AG20443 (cell line): Measurements from ENCODE around the gene RFT1.

Experiments used
- DNase-seq: peaks from one replicate; pipeline ENCODE4 v3.0.0; 2012; ENCODE audit warnings: low spot score, mixed read lengths

RFT1 gene, protein sequence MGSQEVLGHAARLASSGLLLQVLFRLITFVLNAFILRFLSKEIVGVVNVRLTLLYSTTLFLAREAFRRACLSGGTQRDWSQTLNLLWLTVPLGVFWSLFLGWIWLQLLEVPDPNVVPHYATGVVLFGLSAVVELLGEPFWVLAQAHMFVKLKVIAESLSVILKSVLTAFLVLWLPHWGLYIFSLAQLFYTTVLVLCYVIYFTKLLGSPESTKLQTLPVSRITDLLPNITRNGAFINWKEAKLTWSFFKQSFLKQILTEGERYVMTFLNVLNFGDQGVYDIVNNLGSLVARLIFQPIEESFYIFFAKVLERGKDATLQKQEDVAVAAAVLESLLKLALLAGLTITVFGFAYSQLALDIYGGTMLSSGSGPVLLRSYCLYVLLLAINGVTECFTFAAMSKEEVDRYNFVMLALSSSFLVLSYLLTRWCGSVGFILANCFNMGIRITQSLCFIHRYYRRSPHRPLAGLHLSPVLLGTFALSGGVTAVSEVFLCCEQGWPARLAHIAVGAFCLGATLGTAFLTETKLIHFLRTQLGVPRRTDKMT

DNA sequence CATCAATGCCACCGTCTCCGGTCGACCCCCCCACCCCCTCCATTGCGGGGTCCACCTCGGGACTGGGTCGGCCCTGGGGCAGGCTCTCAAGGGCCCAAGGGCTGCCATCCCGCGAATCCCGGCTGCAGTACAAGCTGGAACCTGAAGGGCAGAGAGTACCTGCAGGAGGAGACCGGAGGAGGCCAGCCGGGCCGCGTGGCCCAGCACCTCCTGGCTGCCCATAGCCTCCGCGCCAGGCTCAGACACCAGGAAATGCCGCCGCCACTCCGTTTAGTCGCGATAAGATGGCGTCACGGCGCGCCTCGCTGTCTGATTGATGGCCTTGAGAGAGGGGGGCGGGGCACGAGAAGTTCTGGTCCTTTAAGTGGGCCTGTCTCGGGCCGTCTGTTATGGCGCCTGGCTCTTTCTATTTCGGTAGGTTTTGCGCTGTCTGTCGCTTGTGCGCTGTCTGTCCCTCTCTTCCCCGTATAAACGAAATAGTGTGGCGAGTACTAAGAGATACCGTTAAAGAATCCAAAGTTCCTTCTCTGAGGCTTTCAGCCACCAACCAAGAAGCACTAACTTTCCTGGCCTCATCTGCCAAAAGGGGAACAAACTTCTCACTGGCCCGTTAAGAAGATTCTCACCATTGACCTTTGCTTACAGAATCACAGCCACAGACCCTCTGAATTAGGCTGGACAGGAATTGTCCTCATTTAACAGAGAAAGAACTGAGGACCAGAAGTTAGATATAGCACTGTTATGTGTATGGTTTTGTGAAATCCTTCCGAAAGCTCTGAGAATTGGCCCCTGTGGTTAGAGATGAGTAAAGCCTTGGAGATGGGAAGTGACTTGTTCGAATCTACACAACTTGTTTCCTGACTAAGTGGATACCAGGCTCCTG, at the start of gene RFT1:
RFT1 (minus strand) TSS at position 257 of the 883 bp plus-strand sequence; CDS start at position 222, 35 bp downstream.
- DNase-seq = peak; percentile 96

- no peak for DNase-seq
These were observed 49.3 kb upstream of the RFT1 start for GRCh38 chr3:53179580-53179979.

DNA sequence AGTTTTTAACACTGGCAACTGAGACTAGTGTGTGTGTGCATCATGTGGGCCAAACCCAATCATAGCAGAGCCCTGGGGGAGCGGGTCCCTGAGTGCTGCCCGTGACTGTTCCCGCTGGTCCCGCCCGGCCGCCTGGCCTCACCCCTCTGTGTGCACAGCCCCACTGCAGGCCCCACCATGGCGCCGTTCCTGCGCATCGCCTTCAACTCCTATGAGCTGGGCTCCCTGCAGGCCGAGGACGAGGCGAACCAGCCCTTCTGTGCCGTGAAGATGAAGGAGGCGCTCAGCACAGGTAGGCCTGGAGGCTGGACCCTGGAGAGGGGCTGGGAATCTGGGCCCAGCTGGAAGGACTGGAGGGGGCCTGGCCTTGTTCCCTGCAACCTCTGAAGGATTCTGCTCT, 48.0 kb upstream of the RFT1 start:
- no peak for DNase-seq

GRCh38 chr3:53175613-53176540, 45.6 kb upstream of the RFT1 start:
- peak; percentile 51 for DNase-seq

DNA sequence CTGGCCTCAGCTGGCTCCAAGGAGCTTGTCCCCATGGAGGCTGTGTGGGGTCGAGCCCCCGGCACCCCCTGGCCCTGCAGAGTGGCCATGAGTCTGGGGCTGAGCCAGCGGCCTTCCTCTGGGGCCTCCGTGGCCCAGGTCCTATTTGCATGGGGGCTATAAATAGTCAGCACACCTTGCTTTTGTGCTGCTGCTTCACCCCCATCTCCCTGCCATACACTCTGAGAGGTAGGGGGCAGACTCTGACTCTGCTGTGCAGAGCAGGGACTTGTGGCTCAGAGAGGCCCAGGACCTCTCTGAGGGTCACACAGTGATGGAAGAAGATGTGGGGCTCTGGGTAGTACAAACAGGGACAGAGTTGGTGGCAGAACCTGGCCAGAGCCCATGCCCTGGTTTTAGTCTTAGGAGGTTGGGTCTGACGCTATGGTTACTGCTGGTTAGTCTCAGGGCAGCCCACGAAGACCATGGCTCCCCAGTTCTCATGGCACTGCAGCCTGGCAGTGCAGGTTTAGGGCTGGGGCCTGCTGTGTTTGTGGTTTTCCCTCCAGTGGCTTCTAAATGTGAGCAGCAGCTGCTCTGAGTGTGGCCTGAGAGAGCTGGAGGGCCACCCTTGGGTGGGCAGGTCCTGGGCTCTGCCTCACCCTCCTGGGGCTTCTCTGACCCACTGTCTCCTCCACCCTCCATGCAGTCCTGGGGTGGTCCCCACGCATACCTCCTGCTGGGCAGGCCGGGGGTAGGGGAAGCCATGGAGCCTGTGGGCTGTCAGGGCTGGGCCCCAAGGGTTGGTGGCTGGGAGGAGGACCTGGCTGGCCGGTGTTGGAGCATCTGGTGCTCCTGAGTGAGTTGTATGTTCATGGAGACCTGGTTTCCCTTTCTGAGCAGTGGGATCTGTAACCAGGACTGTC, 44.4 kb upstream of the RFT1 start:
- DNase-seq = no peak

GRCh38 chr3:53173107-53173506, 42.9 kb upstream of the RFT1 start:
- no peak for DNase-seq

- DNase-seq = no peak
These were observed 41.7 kb upstream of the RFT1 start for GRCh38 chr3:53171827-53172505.

- no peak for DNase-seq
These were observed 40.8 kb upstream of the RFT1 start for GRCh38 chr3:53171064-53171418.

DNA sequence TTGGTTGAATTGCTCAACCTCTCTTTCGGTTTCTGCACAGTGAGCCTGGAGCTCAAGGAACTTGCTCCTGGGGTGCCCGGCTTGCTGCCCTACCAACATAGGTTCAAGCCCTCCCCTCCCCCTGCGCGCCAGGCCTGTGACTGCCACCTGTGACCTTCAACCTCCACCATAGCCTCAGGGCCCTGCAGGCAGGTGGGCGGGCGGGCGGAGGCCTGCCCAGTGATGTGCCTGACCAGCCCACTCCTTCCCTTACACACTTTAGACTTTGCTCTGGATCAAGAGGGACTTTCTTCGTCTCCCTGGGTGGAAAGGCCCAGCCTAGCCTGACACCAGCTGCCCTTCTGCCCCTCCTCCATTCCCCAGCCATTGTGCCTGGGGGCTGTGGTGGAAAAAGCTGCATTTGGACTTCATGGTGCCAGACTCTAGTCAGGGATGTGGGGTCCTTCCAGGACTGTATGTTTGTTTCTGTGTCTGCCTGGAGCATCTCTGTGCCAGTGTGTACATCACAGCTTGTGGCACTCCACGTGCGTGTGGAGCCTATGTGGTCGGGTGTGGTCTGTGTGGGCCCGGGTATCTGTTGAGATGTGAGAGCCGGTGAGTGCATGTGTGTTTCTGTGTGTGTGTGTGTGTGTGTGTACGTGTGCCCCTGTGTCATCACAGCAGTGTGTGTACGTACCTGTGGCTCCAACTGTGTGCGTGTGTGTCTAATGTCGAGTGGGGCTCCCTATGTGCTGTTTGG, 40.3 kb upstream of the RFT1 start:
- DNase-seq = no peak

DNA sequence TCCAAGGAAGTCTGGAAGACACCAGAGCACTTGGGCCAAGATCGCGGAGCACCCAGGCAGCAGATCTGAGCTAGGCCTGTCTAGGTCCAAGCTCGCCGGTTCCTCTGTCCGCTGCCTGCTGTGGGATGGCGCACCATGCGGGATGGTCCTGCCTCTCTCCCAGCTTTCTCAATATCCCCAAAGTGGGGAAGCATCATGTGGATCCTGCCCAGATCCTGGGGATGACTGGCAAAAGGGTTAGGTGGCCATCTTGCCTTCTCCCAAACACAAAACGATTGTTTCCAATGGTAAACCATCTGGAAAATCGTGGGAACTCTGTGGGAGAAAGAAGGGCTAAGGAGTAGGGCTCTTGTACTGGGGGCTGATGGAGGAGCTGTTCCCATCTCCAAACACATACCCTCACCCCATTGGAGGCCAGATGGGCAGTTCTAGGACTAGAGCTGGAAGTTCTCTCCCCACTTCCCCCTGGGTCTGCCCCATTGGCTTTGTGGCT, 39.6 kb upstream of the RFT1 start:
- no peak for DNase-seq

DNA sequence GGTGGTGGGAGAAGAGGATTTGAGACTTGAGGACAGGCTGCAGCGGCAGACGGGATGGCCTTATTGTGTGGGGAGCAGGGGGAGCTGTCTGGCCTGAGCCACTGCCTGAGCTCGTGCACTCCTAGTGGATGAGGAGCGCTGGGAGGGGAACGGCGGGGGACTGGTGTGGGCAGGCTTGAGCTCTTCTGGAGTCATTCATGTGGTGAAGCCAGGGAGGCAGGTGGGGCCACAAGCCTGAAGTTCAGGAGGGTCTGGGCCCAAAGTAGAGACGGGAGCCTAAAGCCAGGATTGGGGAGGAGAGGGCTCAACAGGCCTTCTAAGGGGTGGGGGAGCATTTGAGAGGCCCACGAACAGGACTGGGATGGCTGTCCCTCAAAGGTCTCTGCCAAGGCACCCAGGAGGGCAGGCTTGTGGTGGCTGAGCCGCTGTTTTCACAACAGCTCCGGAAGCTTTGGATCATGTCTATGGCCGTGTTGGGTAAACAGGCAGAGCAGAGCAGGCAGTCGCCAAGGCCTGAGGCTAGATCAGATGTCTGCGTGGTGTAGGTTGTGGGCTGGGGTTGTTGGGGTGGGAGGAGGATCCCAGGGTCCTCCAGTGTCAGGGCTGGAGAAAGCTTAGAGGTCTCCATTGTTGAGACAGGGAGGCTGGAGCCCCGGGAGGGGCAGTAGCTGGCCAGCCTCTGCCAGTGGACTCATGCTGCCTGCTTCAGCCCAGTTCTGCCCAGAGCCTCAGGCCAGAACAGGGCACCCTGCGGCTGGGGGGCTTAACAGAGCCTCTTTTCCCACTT, 39.0 kb upstream of the RFT1 start:
- no peak for DNase-seq

DNA sequence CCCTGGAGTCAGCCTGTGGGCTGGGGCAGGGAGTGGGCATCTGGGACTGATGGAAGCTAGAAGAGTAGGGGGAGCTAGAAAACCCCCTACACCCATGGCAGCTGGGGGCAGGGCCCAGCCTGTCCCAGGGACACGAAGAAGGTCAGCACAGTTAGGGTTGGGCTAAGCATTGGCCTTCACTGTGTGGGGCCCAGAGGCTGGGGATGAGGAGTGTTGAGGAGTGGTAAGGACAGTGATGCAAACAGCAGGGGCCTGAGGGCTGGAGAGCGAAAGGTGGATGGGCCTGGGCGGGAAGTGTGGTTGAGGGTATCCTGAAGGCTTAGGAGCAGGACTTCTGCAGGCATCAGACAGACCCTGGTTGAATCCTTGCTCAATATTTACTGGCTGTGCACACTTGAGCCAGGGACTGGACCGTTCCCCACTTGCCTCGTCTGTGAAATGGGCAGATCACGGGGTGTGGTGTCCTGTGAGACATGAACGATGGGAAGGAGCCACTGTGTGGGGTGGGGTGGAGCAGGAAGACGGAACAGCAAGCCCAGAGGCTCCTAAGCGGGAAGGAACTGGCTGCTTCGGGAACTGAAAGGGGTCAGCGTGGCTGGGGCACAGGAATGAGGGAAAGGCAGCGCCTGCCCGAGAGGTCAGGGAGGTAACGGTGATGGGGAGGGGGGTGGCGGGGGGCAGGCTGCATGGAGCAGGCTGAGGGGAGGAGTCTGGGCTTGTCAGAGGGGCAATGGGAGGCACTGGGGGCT, 38.1 kb upstream of the RFT1 start:
- no peak for DNase-seq

DNA sequence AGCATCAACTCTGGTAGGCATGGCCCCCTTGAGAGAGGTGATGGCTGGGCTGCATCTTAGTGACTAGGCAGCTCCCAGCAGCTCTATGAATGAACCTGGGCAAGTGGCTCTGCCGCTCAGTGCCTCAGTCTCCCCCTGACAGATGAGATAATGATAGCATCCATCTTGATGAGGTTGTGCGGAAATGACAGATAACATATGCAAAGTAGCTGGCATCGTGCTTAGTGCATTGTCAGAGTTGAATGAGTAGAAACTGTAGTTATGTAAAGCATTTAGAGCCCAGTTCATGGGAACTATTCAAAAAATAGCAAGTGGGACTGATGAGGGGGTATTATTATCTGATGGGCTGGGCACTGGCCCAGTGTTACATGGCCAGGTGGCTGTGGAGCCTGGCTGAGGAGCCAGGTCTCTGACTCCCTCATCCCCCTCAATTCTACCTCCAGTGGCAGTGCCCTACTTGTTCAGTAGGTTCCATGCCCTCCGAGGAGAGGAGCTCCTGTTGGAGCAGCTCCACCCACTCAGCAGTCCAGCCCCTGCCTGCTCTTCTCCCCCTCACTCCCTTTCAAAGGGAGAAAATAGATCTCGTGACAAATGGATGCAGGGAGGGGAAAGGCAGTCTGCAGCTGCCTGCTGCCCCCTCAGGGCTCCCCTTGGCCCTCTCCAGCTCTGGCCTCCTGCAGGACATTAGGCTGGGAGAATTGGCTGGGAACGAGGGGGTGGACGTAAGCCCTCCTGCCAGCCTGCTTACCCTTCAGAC, 37.4 kb upstream of the RFT1 start:
- DNase-seq = no peak

DNA sequence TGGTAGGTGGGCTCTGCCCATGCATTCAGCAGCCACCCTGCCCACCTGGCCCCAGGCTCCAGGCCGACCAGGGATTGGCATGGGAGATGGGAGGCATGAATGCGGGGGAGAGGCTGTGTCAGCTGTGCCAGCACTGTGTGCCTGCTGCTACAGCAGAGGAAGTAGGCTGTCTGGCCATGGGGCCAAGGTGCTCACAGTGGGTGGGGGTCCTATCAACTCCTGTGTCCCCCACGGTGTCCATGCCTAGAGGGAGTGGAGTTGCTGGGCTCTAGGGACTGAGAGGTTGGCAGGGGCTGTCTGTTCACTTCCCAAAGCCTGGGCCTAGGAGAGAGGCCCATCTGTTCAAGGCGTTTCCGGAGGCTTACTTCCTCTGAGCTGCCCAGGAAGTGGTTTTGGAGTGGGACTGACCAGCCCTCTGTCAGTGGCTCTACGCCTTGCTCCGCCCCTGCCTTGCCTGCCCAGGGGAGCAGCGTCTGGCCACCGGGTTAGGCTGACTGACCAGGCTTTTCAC, 36.6 kb upstream of the RFT1 start:
- DNase-seq = peak; percentile 95

DNA sequence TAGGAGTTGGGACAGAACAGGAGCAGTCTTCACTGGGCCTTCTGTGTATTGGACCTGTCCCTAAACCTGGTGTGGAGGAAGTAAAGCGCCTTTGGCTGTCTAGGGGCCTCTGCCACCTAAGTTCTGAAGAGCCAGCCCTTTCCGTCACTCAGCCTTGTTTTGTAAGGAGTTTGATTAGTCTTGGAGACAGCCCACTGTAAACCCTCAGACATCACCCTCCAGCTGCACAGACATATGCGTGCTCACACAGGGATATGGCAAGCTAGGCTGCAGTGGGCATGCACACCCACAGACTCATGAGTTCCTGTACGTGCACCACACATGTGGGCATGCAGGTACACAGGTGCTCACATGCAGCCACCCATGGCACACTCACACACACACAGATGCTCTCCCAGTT, 36.0 kb upstream of the RFT1 start:
- no peak for DNase-seq

DNA sequence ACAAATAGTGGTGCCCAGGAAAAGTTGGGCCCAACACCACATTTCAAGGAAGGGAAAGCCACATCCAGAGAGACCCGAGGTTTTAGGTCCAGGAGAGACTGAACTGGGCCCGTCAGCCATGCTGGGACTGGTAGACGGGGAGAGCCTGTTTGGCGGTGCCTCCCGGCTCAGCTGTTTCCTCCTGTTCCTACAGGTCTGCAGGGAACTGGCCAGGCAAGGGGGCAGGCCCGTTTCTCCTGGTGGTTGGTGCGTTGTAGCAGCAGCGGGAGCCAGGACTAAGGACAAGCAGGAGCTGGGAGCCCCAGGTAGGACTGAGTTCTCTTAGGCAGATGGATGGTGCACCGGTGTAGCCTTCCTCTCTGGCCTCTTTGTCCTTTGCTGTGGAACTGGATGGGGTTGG, 34.7 kb upstream of the RFT1 start:
- no peak for DNase-seq
